ENCODE results near the gene NAALADL2. TPM values are rescaled to one million over a fixed set of nuclear protein-coding genes. Genes with fewer than 3 reads are reported as not detected.

NAALADL2 gene
- total RNA-seq, 1 experiment from 2014 or later = 12.8 TPM

DNA sequence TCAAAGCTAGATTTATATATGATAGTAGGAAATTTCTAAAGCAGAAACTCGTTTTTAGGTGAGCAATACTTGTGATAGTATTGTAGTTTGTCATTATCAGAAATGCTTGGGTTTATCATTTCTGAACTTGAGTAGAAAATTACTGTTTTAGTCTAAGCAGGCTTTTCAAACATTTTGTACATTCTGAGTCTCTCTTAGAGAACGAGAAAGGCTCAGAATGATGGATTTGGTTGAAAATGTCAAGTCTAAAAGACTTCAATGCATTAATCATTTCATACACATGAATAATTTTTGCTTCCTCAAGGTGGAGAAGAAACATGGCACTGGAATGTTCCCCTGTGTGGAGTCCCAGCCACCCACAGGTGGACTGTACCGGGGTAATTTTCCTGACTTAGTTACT, 387.1 kb downstream of the NAALADL2 start:
- Histone ChIP-seq H3F3A (ENCODE audit: insufficient read depth, low read depth) (no peaks in the 10 kb centered on the region), H3K4me3 (no peak overlapping the region), H3K27ac (no peak overlapping the region), H3K4me2 (no peak overlapping the region), H3K9me2 (ENCODE audit: insufficient read depth) (no peaks in the 10 kb centered on the region; the same call in 1 of the 2 replicates), H3K36me3 (ENCODE audit: low read depth) (no peaks in the 10 kb centered on the region), H3K79me2 (ENCODE audit: low read depth) (no peaks in the 10 kb centered on the region), H2AFZ (no peak overlapping the region), H4K20me1 (ENCODE audit: insufficient read depth) (no peaks in the 10 kb centered on the region), H3K9me3 (ENCODE audit: insufficient read depth, low read depth) (no peaks in the 10 kb centered on the region), H3K27me3 (ENCODE audit: insufficient read depth, low read depth) (no peaks in the 10 kb centered on the region), H3K4me1 (replicated peaks; ENCODE audit: insufficient read depth) (no peaks in the 10 kb centered on the region)
- no peak for TF ChIP-seq CTCF (conservative IDR thresholded peaks at IDR 0.05)
- no peak for TF ChIP-seq EZH2 (IDR thresholded peaks at IDR 0.05; ENCODE audit: low read depth)
- CTCF ChIA-PET = no interaction called here
- no TSS peak for BruUV-seq (replicated peaks)
- DNase-seq = no peak
- POLR2A ChIA-PET (ENCODE audit: unreplicated experiment) = no interaction called here
- intact Hi-C loops (cut with micrococcal nuclease; ENCODE audit: unreplicated experiment) = no loop called here

DNA sequence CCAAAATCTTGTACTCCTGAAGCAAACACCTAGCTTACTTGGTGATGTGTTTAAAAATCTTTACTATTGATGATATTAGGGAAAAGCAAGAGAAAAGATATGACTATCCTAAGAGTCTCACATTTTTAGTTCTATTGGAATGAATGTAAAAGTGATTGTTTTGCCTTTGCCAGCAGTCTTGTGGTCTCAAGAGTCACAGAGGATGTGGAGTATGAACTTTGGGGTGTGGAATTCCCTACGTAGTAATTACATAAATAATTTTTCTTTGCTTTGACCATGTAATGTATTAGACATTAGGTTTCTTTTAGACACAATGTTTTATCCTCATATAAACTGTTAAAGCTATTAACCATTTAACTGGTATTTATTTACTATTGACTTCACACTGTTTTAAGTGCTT, 387.6 kb downstream of the NAALADL2 start:
- Histone ChIP-seq H3K4me2 (no peak overlapping the region), H3K4me1 (replicated peaks; ENCODE audit: insufficient read depth) (no peaks in the 10 kb centered on the region), H3K9me3 (ENCODE audit: insufficient read depth, low read depth) (no peaks in the 10 kb centered on the region), H3K4me3 (no peak overlapping the region), H3K36me3 (ENCODE audit: low read depth) (no peaks in the 10 kb centered on the region), H3K9me2 (ENCODE audit: insufficient read depth) (no peaks in the 10 kb centered on the region; the same call in 1 of the 2 replicates), H3F3A (ENCODE audit: insufficient read depth, low read depth) (no peaks in the 10 kb centered on the region), H4K20me1 (ENCODE audit: insufficient read depth) (no peaks in the 10 kb centered on the region), H3K27ac (no peak overlapping the region), H3K79me2 (ENCODE audit: low read depth) (no peaks in the 10 kb centered on the region), H3K27me3 (ENCODE audit: insufficient read depth, low read depth) (no peaks in the 10 kb centered on the region), H2AFZ (no peak overlapping the region)
- ChIA-PET CTCF (no interaction called here), POLR2A (ENCODE audit: unreplicated experiment) (no interaction called here)
- no peak for DNase-seq
- TF ChIP-seq CTCF (conservative IDR thresholded peaks at IDR 0.05) (no peak), EZH2 (IDR thresholded peaks at IDR 0.05; ENCODE audit: low read depth) (no peak)
- intact Hi-C loops (cut with micrococcal nuclease; ENCODE audit: unreplicated experiment) = no loop called here
- no TSS peak for BruUV-seq (replicated peaks)

GRCh38 chr3:175247629-175248028, 388.5 kb downstream of the NAALADL2 start:
- CTCF ChIA-PET = no interaction called here
- H3F3A ChIP-seq (ENCODE audit: insufficient read depth, low read depth) = no peaks in the 10 kb centered on the region
- no peak for DNase-seq
- intact Hi-C loops (cut with micrococcal nuclease; ENCODE audit: unreplicated experiment) = no loop called here
- no peaks in the 10 kb centered on the region for H3K36me3 ChIP-seq (ENCODE audit: low read depth)
- H3K4me2 ChIP-seq = no peak overlapping the region
- H3K27me3 ChIP-seq (ENCODE audit: insufficient read depth, low read depth) = no peaks in the 10 kb centered on the region
- no peak overlapping the region for H3K4me3 ChIP-seq
- no peaks in the 10 kb centered on the region for H4K20me1 ChIP-seq (ENCODE audit: insufficient read depth)
- TF ChIP-seq CTCF (conservative IDR thresholded peaks at IDR 0.05) = no peak
- no peak for TF ChIP-seq EZH2 (IDR thresholded peaks at IDR 0.05; ENCODE audit: low read depth)
- no peak overlapping the region for H3K27ac ChIP-seq
- H3K9me3 ChIP-seq (ENCODE audit: insufficient read depth, low read depth) = no peaks in the 10 kb centered on the region
- POLR2A ChIA-PET (ENCODE audit: unreplicated experiment) = no interaction called here
- no peaks in the 10 kb centered on the region for H3K4me1 ChIP-seq (replicated peaks; ENCODE audit: insufficient read depth)
- H2AFZ ChIP-seq = no peak overlapping the region
- no peaks in the 10 kb centered on the region for H3K79me2 ChIP-seq (ENCODE audit: low read depth)
- BruUV-seq (replicated peaks) = no TSS peak
- no peaks in the 10 kb centered on the region; the same call in 1 of the 2 replicates for H3K9me2 ChIP-seq (ENCODE audit: insufficient read depth)
